ENCODE results near the gene PALS2.

DNA sequence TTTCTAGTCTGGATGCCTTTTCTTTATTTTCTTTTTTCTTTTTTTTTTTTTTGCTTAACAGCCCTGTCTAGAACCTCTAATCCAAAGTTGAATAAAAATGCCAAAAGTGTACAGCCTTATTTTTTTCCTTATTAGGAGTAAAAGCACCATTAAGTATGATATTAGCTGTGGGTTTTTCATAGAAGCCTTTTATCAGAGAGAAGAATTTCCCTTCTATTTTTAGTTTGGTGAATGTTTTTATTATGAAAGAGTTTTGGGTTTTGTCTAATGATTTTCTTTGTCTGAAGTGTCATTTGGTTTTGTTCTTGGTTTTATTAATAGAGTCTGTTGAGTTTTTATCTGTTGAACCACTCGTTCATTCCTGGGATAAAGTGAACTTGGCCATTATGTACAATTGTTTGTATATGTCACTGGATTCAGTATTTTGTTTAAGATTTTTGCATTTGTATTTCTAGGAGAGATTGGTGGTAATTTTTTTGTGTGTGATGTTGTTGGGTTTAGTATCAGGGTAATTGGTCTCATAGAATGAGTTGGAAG lies 49.5 kb downstream of the PALS2 start:
- TF ChIP-seq, protein P1, sequence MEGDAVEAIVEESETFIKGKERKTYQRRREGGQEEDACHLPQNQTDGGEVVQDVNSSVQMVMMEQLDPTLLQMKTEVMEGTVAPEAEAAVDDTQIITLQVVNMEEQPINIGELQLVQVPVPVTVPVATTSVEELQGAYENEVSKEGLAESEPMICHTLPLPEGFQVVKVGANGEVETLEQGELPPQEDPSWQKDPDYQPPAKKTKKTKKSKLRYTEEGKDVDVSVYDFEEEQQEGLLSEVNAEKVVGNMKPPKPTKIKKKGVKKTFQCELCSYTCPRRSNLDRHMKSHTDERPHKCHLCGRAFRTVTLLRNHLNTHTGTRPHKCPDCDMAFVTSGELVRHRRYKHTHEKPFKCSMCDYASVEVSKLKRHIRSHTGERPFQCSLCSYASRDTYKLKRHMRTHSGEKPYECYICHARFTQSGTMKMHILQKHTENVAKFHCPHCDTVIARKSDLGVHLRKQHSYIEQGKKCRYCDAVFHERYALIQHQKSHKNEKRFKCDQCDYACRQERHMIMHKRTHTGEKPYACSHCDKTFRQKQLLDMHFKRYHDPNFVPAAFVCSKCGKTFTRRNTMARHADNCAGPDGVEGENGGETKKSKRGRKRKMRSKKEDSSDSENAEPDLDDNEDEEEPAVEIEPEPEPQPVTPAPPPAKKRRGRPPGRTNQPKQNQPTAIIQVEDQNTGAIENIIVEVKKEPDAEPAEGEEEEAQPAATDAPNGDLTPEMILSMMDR (IDR thresholded peaks at IDR 0.05) = no peak
- TF ChIP-seq, protein P2, sequence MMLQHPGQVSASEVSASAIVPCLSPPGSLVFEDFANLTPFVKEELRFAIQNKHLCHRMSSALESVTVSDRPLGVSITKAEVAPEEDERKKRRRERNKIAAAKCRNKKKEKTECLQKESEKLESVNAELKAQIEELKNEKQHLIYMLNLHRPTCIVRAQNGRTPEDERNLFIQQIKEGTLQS (CRISPR knock-in tag; conservative IDR thresholded peaks at IDR 0.05) = no peak
- TF ChIP-seq RELA (CRISPR knock-in tag; IDR thresholded peaks at IDR 0.05; ENCODE audit: borderline replicate concordance) = no peak
- no peak for TF ChIP-seq JUN (CRISPR knock-in tag; IDR thresholded peaks at IDR 0.05)
- no peak for TF ChIP-seq FOXK1 (CRISPR knock-in tag; IDR thresholded peaks at IDR 0.05)
- TF ChIP-seq, protein P3, sequence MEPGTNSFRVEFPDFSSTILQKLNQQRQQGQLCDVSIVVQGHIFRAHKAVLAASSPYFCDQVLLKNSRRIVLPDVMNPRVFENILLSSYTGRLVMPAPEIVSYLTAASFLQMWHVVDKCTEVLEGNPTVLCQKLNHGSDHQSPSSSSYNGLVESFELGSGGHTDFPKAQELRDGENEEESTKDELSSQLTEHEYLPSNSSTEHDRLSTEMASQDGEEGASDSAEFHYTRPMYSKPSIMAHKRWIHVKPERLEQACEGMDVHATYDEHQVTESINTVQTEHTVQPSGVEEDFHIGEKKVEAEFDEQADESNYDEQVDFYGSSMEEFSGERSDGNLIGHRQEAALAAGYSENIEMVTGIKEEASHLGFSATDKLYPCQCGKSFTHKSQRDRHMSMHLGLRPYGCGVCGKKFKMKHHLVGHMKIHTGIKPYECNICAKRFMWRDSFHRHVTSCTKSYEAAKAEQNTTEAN (CRISPR knock-in tag; IDR thresholded peaks at IDR 0.05) = no peak
- no peak for TF ChIP-seq TCF7 (CRISPR knock-in tag; IDR thresholded peaks at IDR 0.05; ENCODE audit: low read depth)
- no peak for TF ChIP-seq NR1H2 (CRISPR knock-in tag; IDR thresholded peaks at IDR 0.05)
- no peak for TF ChIP-seq SP1 (CRISPR knock-in tag; conservative IDR thresholded peaks at IDR 0.05)
- TF ChIP-seq ZNF232 (CRISPR knock-in tag; IDR thresholded peaks at IDR 0.05) = no peak

All from WTC11 (cell line).